GM19328 (cell line): ENCODE results near the gene ENO1.
"Not testable (repeated sequence)": the region's sequence is repeated elsewhere in the genome, so short reads cannot be mapped to it uniquely, and the experiment has no call there.

Source experiments
- ATAC-seq: cut with Tn5 transposase; IDR thresholded peaks from one replicate; pipeline ENCODE4 v1.9.1; 2021; ENCODE audit warnings: mild to moderate bottlenecking, moderate library complexity; ENCODE audit not compliant: unreplicated experiment

ENO1 gene

GRCh38 chr1:8878448-8878697 lies at the start of gene ENO1:
Gene ENO1 (minus strand): TSS chr1:8878686. CDS start chr1:8874908, 3,778 bp downstream.
- ATAC-seq: no peak

- no peak for ATAC-seq
Observed at GRCh38 chr1:8926707-8927694, 48.5 kb upstream of the ENO1 start.

DNA sequence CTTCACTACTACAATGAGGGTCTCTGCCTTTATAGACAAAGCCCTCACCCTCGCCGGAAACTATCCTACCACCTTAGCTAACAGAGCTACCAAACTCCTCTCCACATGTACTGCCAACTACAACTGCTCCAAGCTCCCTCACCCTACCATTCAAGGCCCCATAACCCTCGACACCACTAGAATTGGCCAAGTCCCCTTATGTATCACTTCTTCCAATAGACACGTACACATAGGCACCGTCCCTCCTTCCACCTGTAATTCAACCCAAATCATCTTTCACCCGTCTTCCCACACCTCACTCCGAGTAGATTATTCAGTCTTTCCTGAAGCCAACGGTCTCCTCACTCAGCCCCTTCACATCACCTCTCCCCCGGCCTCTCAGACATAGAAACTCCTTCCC lies 47.5 kb upstream of the ENO1 start:
- no peak for ATAC-seq

- ATAC-seq: no peak
Observed at GRCh38 chr1:8925406-8925805, 46.9 kb upstream of the ENO1 start.

GRCh38 chr1:8922962-8923361 lies 44.5 kb upstream of the ENO1 start:
- no peak for ATAC-seq

- ATAC-seq: not testable (repeated sequence)
Observed at GRCh38 chr1:8917536-8917935, 39.0 kb upstream of the ENO1 start.

- no peak for ATAC-seq
Observed at GRCh38 chr1:8915446-8915845, 37.0 kb upstream of the ENO1 start.

- ATAC-seq: no peak
Observed at GRCh38 chr1:8914466-8914865, 36.0 kb upstream of the ENO1 start.

DNA sequence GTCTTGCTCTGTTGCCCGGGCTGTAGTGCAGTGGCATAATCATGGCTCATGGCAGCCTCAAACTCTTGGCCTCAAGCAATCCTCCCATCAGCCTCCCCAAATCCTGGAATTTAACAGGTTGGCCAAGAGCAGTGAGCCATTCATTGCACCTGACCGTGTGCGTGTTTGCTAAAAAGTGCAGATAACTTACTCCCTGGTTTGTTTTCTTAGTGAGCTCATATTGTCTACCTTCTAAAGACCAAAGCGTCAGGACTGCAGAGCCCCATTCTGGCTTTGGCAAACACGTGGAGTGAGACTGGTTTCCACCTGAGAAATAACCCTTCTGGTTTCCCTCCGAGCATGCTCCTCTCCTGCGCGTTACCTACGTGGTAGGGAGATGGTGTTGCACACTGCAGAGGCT lies 35.0 kb upstream of the ENO1 start:
- no peak for ATAC-seq

GRCh38 chr1:8911416-8912309 lies 33.2 kb upstream of the ENO1 start:
- no peak for ATAC-seq

DNA sequence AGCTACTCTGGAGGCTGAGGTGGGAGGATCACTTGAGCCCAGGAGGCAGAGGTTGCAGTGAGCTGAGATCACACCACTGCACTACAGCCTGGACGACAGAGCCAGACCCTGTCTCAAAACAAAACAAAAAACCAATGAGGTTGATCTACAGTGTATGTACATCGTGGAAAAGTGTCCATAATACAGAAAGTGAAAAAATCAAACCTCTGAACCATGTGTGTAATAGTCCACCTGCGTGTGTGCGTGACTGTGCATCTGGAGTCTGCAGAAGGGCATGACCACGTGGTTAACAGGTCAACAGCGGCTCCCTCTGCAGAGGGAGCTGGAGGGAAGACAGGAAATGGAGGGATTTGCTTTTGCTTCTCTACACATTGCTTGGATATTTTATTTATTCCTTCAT lies 32.4 kb upstream of the ENO1 start:
- ATAC-seq: no peak

DNA sequence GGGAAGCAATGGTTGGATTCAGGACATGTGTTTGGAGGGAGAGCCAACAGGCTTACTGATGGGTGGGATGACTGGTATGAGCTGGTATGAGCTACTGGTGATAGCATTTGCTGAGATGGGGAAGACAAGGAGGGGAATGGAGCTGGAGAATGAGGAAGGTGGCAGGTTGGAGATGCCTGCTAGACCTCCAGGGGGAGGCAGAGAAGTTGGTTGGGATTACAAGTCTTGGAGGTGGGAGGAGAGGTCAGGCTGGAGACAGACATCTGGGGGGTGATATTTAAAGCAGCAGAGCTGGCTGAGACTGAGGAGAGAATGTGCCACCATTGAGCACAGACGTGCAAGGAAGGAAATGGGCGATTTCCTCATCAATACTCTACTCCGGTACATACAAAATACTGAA lies 31.8 kb upstream of the ENO1 start:
- ATAC-seq: no peak

GRCh38 chr1:8908388-8909151 lies 30.1 kb upstream of the ENO1 start:
- ATAC-seq: no peak

- no peak for ATAC-seq
Observed at GRCh38 chr1:8905582-8906191, 27.2 kb upstream of the ENO1 start.

- no peak for ATAC-seq
Observed at GRCh38 chr1:8903908-8904650, 25.6 kb upstream of the ENO1 start.

- ATAC-seq: no peak
Observed at GRCh38 chr1:8903410-8903809, 24.9 kb upstream of the ENO1 start.

DNA sequence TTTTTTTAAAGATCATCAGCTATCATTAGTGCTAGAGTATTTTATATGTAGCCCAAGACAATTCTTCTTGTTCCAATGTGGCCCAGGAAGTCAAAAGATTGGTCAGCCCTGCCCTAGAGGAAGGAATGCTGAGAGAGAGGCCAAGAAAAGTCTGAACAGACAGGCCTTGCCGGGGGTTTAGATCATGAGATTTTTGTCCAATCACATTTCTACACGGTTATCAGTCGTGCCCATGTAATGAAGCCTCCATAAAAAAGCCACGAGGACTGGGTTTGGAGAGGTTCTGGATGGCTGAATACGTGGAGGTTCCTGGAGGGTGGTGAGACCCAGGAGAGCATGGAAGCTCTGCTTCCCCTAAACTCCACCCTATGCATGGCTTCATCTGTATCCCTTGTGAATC lies 24.3 kb upstream of the ENO1 start:
- no peak for ATAC-seq

DNA sequence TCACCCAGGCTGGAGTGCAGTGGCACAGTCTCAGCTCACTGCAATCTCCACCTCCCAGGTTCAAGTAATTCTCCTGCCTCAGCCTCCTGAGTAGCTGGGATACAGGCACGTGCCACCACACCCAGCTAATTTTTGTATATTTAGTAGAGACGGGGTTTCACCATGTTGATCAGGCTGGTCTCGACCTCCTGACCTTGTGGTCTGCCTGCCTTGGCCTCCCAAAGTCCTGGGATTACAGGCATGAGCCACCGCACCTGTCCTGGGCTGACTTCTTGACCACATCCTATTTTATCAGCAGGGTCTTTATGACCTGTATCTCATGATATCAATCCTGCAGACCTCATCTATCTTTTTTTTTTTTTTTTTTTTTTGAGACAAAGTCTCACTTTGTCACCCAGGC lies 22.2 kb upstream of the ENO1 start:
- ATAC-seq: not testable (repeated sequence)

- ATAC-seq: no peak
Observed at GRCh38 chr1:8899046-8899445, 20.6 kb upstream of the ENO1 start.

- not testable (repeated sequence) for ATAC-seq
Observed at GRCh38 chr1:8898418-8898817, 19.9 kb upstream of the ENO1 start.
